MCF 10A (cell line): Measurements from ENCODE around the gene HEXIM1. TPM values are rescaled to one million over a fixed set of nuclear protein-coding genes. Genes with fewer than 3 reads are reported as not detected.

Source experiments
- BruUV-seq: library from RNA; stranded (reverse); fragments of 400-500 nt; replicated peaks from 2 replicates; lab custom pipeline; 2021; lab: Mats Ljungman, UMichigan
- CTCF ChIA-PET: fragments of 300-600 bp; sonication (Branson Sonifier 250); formaldehyde crosslinking; extraction: SDS; loops from one replicate; lab custom pipeline; 2021; ENCODE audit warnings: antibody characterized with exemption, inconsistent platforms; lab: Yijun Ruan, JAX
- POLR2A ChIA-PET: fragments of 300-600, 350-650 bp; sonication (Branson Sonifier 250); formaldehyde crosslinking; extraction: SDS; loops from one replicate; lab custom pipeline; 2020; ENCODE audit warnings: antibody characterized with exemption, inconsistent platforms; lab: Yijun Ruan, JAX
- DNase-seq: peaks from one replicate; pipeline ENCODE4 v3.0.0-alpha.2; 2018; ENCODE audit not compliant: unreplicated experiment
- H3K27ac Mint-ChIP-seq: one replicate; pipeline ENCODE4 v1.8.0; 2022; ENCODE audit warnings: mild to moderate bottlenecking, low read depth, mixed read lengths; ENCODE audit not compliant: unreplicated experiment
- H3K27me3 Mint-ChIP-seq: one replicate; pipeline ENCODE4 v1.8.0; 2022; ENCODE audit warnings: mixed read lengths; ENCODE audit not compliant: insufficient read depth, unreplicated experiment
- H3K36me3 Mint-ChIP-seq: one replicate; pipeline ENCODE4 v1.8.0; 2022; ENCODE audit warnings: mild to moderate bottlenecking, moderate library complexity, mixed read lengths; ENCODE audit not compliant: insufficient read depth, unreplicated experiment
- H3K4me1 Mint-ChIP-seq: one replicate; pipeline ENCODE4 v1.8.0; 2022; ENCODE audit warnings: mixed read lengths; ENCODE audit not compliant: insufficient read depth, unreplicated experiment
- H3K4me3 Mint-ChIP-seq: one replicate; pipeline ENCODE4 v1.8.0; 2022; ENCODE audit warnings: mild to moderate bottlenecking, moderate library complexity, mixed read lengths; ENCODE audit not compliant: unreplicated experiment
- H3K9me3 Mint-ChIP-seq: one replicate; pipeline ENCODE4 v1.8.0; 2022; ENCODE audit warnings: mixed read lengths; ENCODE audit not compliant: unreplicated experiment
- intact Hi-C: fragments of 100-400 bp; cut with micrococcal nuclease; formaldehyde crosslinking; loops from 2 replicates; pipeline ENCODE4 v1.14.1; 2022
- total RNA-seq: library from RNA; stranded (reverse); gene quantifications from 2 replicates; pipeline ENCODE4 v1.2.3, GENCODE V29; 2022
- TF ChIP-seq, protein P1 (sequence below): fragments of 200-600 bp; IDR thresholded peaks from one replicate; pipeline ENCODE4 v1.8.0; 2022; ENCODE audit warnings: antibody characterized with exemption, mild to moderate bottlenecking; ENCODE audit not compliant: unreplicated experiment

Gene HEXIM1
- total RNA-seq, 1 experiment from 2014 or later, result 26.7 TPM

DNA sequence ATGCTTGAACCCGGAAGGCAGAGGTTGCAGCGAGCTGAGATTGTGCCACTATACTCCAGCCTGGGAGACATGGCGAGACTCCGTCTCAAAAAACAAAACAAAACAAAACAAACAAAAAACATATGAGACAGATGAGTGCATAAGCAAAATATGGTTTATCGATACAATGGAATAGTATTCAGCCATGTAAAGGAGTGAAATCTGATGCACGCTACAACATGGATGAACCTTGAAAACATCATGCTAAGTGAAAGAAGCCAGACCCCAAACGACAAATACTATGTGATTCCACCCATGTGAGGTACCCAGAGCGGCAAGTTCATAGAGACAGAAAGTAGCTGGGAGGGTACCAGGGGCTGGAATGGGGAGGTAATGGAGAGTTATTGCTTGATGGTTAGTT, 22.8 kb upstream of the HEXIM1 start:
- ChIA-PET CTCF (interaction anchor here (0.6 to 4.1 kb wide), 4 partner anchors 10 to 72 kb away, joined by 3 to 26 read pairs (median 4); partner anchors contain the start of gene ACBD4), POLR2A (interaction anchor here (0.6 kb wide), 3 partner anchors 46 to 216 kb away, joined by 3 to 4 read pairs (median 4); no protein-coding TSS in a partner anchor)
- no peak overlapping the region for H3K4me3 Mint-ChIP-seq
- H3K36me3 Mint-ChIP-seq, result peaks cover 16% of the 10 kb centered on the region
- peak overlapping the region; percentile 91 for H3K27ac Mint-ChIP-seq
- no peaks in the 10 kb centered on the region for H3K27me3 Mint-ChIP-seq
- DNase-seq, result no peak
- BruUV-seq, result no TSS peak
- no peaks in the 10 kb centered on the region for H3K9me3 Mint-ChIP-seq
- H3K4me1 Mint-ChIP-seq, result peaks cover 50% of the 10 kb centered on the region
- TF ChIP-seq, protein P1, sequence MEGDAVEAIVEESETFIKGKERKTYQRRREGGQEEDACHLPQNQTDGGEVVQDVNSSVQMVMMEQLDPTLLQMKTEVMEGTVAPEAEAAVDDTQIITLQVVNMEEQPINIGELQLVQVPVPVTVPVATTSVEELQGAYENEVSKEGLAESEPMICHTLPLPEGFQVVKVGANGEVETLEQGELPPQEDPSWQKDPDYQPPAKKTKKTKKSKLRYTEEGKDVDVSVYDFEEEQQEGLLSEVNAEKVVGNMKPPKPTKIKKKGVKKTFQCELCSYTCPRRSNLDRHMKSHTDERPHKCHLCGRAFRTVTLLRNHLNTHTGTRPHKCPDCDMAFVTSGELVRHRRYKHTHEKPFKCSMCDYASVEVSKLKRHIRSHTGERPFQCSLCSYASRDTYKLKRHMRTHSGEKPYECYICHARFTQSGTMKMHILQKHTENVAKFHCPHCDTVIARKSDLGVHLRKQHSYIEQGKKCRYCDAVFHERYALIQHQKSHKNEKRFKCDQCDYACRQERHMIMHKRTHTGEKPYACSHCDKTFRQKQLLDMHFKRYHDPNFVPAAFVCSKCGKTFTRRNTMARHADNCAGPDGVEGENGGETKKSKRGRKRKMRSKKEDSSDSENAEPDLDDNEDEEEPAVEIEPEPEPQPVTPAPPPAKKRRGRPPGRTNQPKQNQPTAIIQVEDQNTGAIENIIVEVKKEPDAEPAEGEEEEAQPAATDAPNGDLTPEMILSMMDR, result no peak
- intact Hi-C loops, result loop anchor here (2.0 kb wide), 1 partner anchor 23 kb away; no protein-coding TSS in a partner anchor

DNA sequence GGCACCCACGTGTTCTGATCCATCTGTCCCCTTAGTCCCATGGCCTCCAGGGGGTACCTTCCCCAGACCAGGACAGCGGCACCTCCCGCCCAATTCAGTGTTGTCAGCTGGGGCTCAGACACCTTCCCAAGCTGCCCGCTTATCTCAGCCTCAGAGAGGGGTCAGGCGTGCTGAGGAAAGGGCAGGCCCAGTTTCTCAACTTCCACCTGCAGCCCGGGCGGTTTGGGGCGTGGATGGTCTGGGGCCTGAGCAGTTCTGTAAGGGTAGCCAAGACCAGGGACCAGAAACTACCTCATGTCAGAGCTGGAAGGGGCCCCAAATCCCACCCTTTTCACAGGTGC, 21.1 kb upstream of the HEXIM1 start:
- no peaks in the 10 kb centered on the region for H3K9me3 Mint-ChIP-seq
- intact Hi-C loops, result no loop called here
- ChIA-PET POLR2A (interaction anchor here (0.7 to 3.5 kb wide), 12 partner anchors 9 to 301 kb away, joined by 3 to 14 read pairs (median 7); partner anchors contain the start of genes HEXIM1, HEXIM2 and NMT1), CTCF (interaction anchor here (0.7 to 4.1 kb wide), 11 partner anchors 8 to 166 kb away, joined by 3 to 26 read pairs (median 4); partner anchors contain the start of gene ACBD4)
- H3K27me3 Mint-ChIP-seq, result no peaks in the 10 kb centered on the region
- peaks cover 55% of the 10 kb centered on the region for H3K4me1 Mint-ChIP-seq
- TF ChIP-seq, protein P1, result no peak
- DNase-seq, result no peak
- no TSS peak for BruUV-seq
- peak overlapping the region; percentile 47 for H3K27ac Mint-ChIP-seq
- H3K36me3 Mint-ChIP-seq, result peaks cover 17% of the 10 kb centered on the region
- H3K4me3 Mint-ChIP-seq, result peak overlapping the region; percentile 63

DNA sequence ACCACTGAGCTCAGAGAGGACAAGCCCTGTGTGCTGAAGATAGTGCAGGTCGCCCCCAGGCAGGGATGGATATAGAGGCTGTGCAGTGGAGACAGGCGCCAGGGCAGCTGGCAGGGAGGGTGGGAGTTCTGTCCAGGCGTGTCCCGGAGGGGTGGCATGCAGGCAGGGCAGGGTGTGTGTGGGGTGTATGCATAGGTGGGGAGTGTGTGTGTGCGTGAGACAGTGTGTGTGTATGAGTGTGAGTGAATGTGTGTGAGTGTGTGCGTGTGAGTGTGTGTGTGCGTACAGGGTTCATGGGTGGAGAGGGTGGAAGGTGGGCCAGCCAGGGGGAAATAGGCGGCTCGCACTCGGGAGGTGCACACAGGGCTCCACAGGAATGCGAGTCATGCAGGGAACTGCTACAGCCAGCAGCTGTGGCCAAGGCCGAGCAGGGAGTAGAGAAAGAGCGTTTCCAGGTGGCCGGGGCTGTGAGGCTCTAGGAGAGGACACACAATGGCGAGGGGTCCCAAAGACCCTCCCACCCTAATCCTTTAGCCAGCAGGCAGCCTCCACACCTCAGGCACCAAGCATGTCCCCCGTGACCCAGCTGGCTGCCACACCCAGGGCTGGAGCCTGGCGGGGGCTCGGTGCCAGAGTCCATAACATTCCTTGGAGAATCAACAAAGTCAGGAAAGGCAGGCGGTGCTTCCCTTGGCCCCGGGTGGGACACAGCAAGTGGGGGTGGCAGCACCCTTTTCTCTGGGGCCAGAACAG, 20.6 kb upstream of the HEXIM1 start:
- Mint-ChIP-seq H3K4me1 (peaks cover 51% of the 10 kb centered on the region), H3K4me3 (peak overlapping the region; percentile 63), H3K36me3 (peaks cover 17% of the 10 kb centered on the region), H3K9me3 (no peaks in the 10 kb centered on the region), H3K27ac (peak overlapping the region; percentile 47), H3K27me3 (no peaks in the 10 kb centered on the region)
- TF ChIP-seq, protein P1, result no peak
- no TSS peak for BruUV-seq
- intact Hi-C loops, result no loop called here
- DNase-seq, result peak; percentile 40
- POLR2A ChIA-PET, result interaction anchor here (0.7 to 3.5 kb wide), 13 partner anchors 10 to 300 kb away, joined by 3 to 14 read pairs (median 7); partner anchors contain the start of genes HEXIM1, HEXIM2 and NMT1
- CTCF ChIA-PET, result interaction anchor here (0.6 to 1.8 kb wide), 11 partner anchors 15 to 166 kb away, joined by 3 to 14 read pairs (median 4); no protein-coding TSS in a partner anchor

DNA sequence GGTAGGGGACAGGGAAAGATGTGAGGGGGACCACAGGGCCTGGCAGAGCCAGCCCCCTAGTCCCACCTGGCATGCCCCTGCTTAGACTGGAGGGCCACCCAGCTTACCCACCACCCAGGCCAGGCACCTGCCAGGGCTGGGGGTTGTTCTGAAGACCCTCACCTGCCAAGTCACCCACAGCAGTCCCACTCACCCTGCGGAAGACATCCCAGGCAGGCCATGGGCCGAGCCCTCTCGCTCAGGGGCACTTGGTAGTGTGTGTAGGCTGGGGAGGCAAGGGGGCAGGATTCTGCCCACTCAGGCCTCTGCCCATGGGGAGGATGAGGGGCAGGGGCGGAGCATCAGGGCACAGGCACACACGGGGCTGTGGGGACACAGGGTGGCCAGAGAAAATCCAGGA, 19.9 kb upstream of the HEXIM1 start:
- POLR2A ChIA-PET, result interaction anchor here (1.0 to 3.5 kb wide), 9 partner anchors 10 to 81 kb away, joined by 4 to 14 read pairs (median 10); partner anchors contain the start of genes HEXIM1, HEXIM2 and NMT1
- H3K27me3 Mint-ChIP-seq, result no peaks in the 10 kb centered on the region
- no peaks in the 10 kb centered on the region for H3K9me3 Mint-ChIP-seq
- intact Hi-C loops, result no loop called here
- CTCF ChIA-PET, result interaction anchor here (0.6 to 1.8 kb wide), 4 partner anchors 29 to 165 kb away, joined by 4 to 12 read pairs (median 5); no protein-coding TSS in a partner anchor
- H3K4me3 Mint-ChIP-seq, result peak overlapping the region; percentile 63
- H3K27ac Mint-ChIP-seq, result peak overlapping the region; percentile 47
- DNase-seq, result no peak
- peaks cover 12% of the 10 kb centered on the region for H3K36me3 Mint-ChIP-seq
- no TSS peak for BruUV-seq
- H3K4me1 Mint-ChIP-seq, result peaks cover 45% of the 10 kb centered on the region
- TF ChIP-seq, protein P1, result no peak
